Pancreas (tissue), 10 donors: Measurements from ENCODE around the gene DUSP7. TPM values are rescaled to one million over a fixed set of nuclear protein-coding genes. Genes with fewer than 3 reads are reported as not detected.

Source experiments
- ATAC-seq, 4 donors: fragments of 200-7000 bp; cut with Tn5 transposase; one replicate each; pipeline versions ENCODE4 v1.8.0 to v1.9.1; 2020; ENCODE audit warnings: mild to moderate bottlenecking in 4 of 4, moderate library complexity in 4 of 4
- DNase-seq, 6 donors: peaks; one replicate each; pipeline ENCODE4 v3.0.0-alpha.2; 2020
- FAIRE-seq: peaks from 2 replicates; lab custom pipeline; 2012; peaks lifted over from hg19 to GRCh38; lab: Jason Lieb, UNC
- H3K27ac ChIP-seq, 4 donors: fragments of 200-600 bp; sonication (generic); 1 replicate in 3 of 4; 2 replicates in 1 of 4; pipeline versions ENCODE4 v1.5.0 to v1.8.0; 2020
- H3K27me3 ChIP-seq, 4 donors: fragments of 200-600 bp; one replicate each; pipeline ENCODE4 v1.8.0; 2021
- H3K36me3 ChIP-seq, 3 donors: fragments of 200-600 bp; sonication (generic) in 1 of 3; one replicate each; pipeline versions ENCODE4 v1.5.0 to v1.8.0; 2020 to 2021
- H3K4me1 ChIP-seq, 3 donors: fragments of 200-600 bp; one replicate each; pipeline ENCODE4 v1.8.0; 2021
- H3K4me3 ChIP-seq, 4 donors: fragments of 200-600 bp; sonication (generic) in 2 of 4; one replicate each; pipeline versions ENCODE4 v1.5.0 to v1.8.0; 2020 to 2021
- H3K9me3 ChIP-seq, 4 donors: fragments of 200-600 bp; one replicate each; pipeline ENCODE4 v1.8.0; 2021
- WGBS, 2 donors: extraction: QIAGEN DNeasy Blood & Tissue Kit; methylation state at CpG; one replicate each; pipeline ENCODE4 v1.1.7; 2013; 5-methylcytosine and 5-hydroxymethylcytosine counted together
- intact Hi-C, 3 donors: fragments of 100-400 bp; cut with DNase I; formaldehyde crosslinking; loops; one replicate each; pipeline versions ENCODE4 v1.11.1 to v1.14.2; 2022
- polyA plus RNA-seq, 2 donors: library from polyadenylated mRNA; stranded (reverse); fragments of 200-250 nt; gene quantifications; one replicate each; pipeline ENCODE4 v1.2.3, GENCODE V29; 2013
- total RNA-seq, 6 donors: library from RNA; stranded (reverse); fragmentation: NEBNext Ultra II Directional in 4 of 6; extraction: Animal tissue kit (Norgen Biotek cat#: 25700) in 4 of 6; gene quantifications; one replicate each; pipeline versions ENCODE4 v1.2.1 to v1.2.4, GENCODE V29; 2021 to 2023
- TF ChIP-seq, protein P1 (sequence below), 4 donors: fragments of 200-600 bp; sonication (generic) in 3 of 4; IDR thresholded peaks; one replicate each; pipeline versions ENCODE4 v1.5.0 to v1.8.0; 2021; ENCODE audit warnings: antibody characterized with exemption in 4 of 4
- donor health status: healthy with polysubstance abuse.
- donor health status: DM: no; HTN: no; CAD: no; lungs with moderate emphysema.
- donor health status: DM: no; HTN: no; CAD: no.
- donor health status: control.
- donor health status: control.
- donor health status: Bipolar disorder and iron deficiency.
- donor health status: DM: yes; HTN: yes; CAD: no.
- donor health status: DM: no; HTN: no; CAD: no.
- donor health status: DM: no; HTN: no; CAD: no.
- donor health status: DM: yes; HTN: yes; CAD: no.

The DUSP7 gene
- total and polyA plus RNA-seq, 8 donors = 2.6 to 7.6 (median 4.6) TPM

DNA sequence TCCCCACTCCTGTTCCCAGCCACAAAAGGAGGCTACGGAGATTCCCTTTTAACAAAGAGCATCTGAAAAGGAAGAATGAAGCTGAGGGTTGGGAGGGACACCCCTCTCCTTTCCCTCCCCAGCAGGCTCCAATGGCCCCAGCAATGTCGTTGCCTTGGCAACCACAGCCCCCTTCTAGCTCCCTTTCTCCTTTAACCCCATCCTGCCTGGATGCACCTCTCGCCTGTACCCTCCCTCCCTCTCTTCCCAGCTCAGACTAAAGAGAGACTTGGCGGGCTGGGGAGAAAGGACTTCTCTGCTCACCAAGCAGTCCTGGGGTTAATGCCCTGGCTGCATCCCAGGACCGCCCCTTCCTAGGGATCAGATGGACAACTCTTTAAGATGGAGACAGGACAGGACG is 53.6 kb downstream of the DUSP7 start:
- Histone ChIP-seq H3K27ac (no peak overlapping the region), H3K36me3 (no peaks in the 10 kb centered on the region), H3K4me1 (peaks cover 4 to 11% (median 6%) of the 10 kb centered on the region in 3 donors), H3K4me3 (no peak overlapping the region), H3K27me3 (no peaks in the 10 kb centered on the region), H3K9me3 (no peaks in the 10 kb centered on the region)
- WGBS, 2 donors = 65 to 70% methylated on average over 6 of the region's 6 CpGs
- no peak for FAIRE-seq
- intact Hi-C loops = loop anchor here (5.0 kb wide), 2 partner anchors 125 to 140 kb away; no protein-coding TSS in a partner anchor
- DNase-seq = no peak
- TF ChIP-seq, protein P1, sequence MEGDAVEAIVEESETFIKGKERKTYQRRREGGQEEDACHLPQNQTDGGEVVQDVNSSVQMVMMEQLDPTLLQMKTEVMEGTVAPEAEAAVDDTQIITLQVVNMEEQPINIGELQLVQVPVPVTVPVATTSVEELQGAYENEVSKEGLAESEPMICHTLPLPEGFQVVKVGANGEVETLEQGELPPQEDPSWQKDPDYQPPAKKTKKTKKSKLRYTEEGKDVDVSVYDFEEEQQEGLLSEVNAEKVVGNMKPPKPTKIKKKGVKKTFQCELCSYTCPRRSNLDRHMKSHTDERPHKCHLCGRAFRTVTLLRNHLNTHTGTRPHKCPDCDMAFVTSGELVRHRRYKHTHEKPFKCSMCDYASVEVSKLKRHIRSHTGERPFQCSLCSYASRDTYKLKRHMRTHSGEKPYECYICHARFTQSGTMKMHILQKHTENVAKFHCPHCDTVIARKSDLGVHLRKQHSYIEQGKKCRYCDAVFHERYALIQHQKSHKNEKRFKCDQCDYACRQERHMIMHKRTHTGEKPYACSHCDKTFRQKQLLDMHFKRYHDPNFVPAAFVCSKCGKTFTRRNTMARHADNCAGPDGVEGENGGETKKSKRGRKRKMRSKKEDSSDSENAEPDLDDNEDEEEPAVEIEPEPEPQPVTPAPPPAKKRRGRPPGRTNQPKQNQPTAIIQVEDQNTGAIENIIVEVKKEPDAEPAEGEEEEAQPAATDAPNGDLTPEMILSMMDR (IDR thresholded peaks at IDR 0.05) = no peak
- ATAC-seq = no peak

DNA sequence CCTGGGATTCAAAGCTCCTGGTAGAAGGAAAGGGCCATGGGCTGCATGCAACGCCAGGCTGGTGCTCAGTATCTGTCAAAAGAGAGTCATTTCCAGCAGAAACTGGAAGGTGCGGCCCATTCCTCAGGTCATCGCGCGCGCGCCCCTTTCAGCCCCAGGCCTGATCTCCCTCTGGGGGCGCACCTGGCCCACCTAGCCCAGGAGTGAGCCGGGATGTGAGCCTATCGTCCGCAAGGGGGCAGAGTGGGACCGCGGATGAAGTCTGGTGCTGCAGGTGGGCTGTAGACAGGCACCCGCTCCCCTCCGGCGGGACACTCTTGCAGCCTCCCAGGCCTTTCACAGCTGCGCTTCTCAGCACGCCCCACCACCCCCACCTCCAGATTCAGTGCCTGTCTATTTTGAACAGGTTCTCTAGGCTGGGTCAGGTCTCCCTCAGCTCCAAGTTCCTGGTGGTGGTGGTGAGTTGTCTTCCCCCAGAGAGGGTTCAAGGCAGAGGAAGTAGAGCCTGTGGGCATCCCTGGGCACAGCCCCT is 54.9 kb downstream of the DUSP7 start:
- Histone ChIP-seq H3K27ac (no peak overlapping the region), H3K4me1 (peaks cover 4 to 11% (median 6%) of the 10 kb centered on the region in 3 donors), H3K27me3 (no peaks in the 10 kb centered on the region), H3K9me3 (no peaks in the 10 kb centered on the region), H3K36me3 (no peaks in the 10 kb centered on the region), H3K4me3 (no peak overlapping the region)
- intact Hi-C loops = loop anchor here (5.0 kb wide), 2 partner anchors 126 to 141 kb away; no protein-coding TSS in a partner anchor
- 1% methylated on average over 14 to 18 of the region's 18 CpGs for WGBS, 2 donors
- ATAC-seq (peak; percentile 50 to 80 (median 79)), FAIRE-seq (no peak), DNase-seq (peak; percentile 58 to 87 (median 75))
- TF ChIP-seq, protein P1 (IDR thresholded peaks at IDR 0.05) = peak; percentile 79 to 83 (median 81)

DNA sequence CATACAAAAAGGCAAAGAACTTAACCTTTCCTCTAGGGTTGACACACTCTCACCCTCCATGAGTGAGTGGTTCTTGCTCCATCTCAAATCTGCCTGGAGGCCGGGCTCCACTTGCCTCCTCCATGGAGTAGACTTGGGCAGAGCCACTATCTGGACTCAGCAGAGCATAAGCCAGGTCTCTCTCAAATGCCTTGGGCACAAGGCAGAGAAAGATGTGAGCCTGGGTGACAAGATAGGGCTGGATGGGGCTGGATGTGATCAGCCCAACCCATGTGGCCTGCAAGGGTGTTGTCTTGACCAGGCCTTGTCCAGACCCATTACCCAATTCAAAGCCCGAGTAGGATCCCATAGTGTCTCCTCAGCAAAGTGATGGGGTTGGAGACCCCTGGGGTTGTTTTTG is 56.5 kb downstream of the DUSP7 start:
- DNase-seq (no peak), FAIRE-seq (no peak), ATAC-seq (no peak)
- Histone ChIP-seq H3K9me3 (no peaks in the 10 kb centered on the region), H3K4me1 (peaks cover 1 to 2% (median 1%) of the 10 kb centered on the region in 3 donors), H3K4me3 (no peak overlapping the region), H3K27ac (no peak overlapping the region), H3K27me3 (no peaks in the 10 kb centered on the region), H3K36me3 (peaks cover 0 to under 1% (median 0%) of the 10 kb centered on the region in 3 donors)
- TF ChIP-seq, protein P1 (IDR thresholded peaks at IDR 0.05) = no peak
- 56 to 71% methylated on average over 2 of the region's 2 CpGs for WGBS, 2 donors
- intact Hi-C loops = loop anchor here (5.0 kb wide), 2 partner anchors 127 to 142 kb away; no protein-coding TSS in a partner anchor

Other genes starting within 250 kb of the DUSP7 start
- not detected for gene IQCF2, start 195.0 kb downstream of the DUSP7 start, total RNA-seq
- not detected for gene IQCF2, start 195.0 kb downstream of the DUSP7 start, polyA plus RNA-seq
- not detected for gene IQCF5, start 181.0 kb downstream of the DUSP7 start, total RNA-seq
- gene IQCF5, start 181.0 kb downstream of the DUSP7 start, polyA plus RNA-seq = not detected
- not detected for gene IQCF1, start 153.2 kb downstream of the DUSP7 start, total RNA-seq
- gene IQCF1, start 153.2 kb downstream of the DUSP7 start, polyA plus RNA-seq = not detected
- gene RRP9, start 114.7 kb downstream of the DUSP7 start, total RNA-seq = 1 to 10 TPM; 3.8 to 9.0 (median 7.0) TPM
- gene RRP9, start 114.7 kb downstream of the DUSP7 start, polyA plus RNA-seq = 10 to 100 TPM; 13.7 to 13.8 TPM
- 1 to 10 TPM; 2.1 to 5.9 (median 4.2) TPM for gene PARP3, start 114.2 kb downstream of the DUSP7 start, total RNA-seq
- gene PARP3, start 114.2 kb downstream of the DUSP7 start, polyA plus RNA-seq = 1 to 10 TPM; 7.9 to 8.3 TPM
- under 1 TPM in 5 of 6 donors, not detected in 1; 0.08 to 0.09 (median 0.09) TPM for gene GPR62, start 101.2 kb downstream of the DUSP7 start, total RNA-seq
- gene GPR62, start 101.2 kb downstream of the DUSP7 start, polyA plus RNA-seq = under 1 TPM in 1 of 2 donors, not detected in 1; 0.26 TPM
- gene PCBP4, start 89.1 kb downstream of the DUSP7 start, total RNA-seq = 10 to 100 TPM; 10.7 to 19.8 (median 14.5) TPM
- gene PCBP4, start 89.1 kb downstream of the DUSP7 start, polyA plus RNA-seq = 10 to 100 TPM; 43.3 to 55.2 TPM
- gene ABHD14B, start 82.5 kb downstream of the DUSP7 start, total RNA-seq = 10 to 100 TPM; 26.6 to 37.9 (median 31.8) TPM
- gene ABHD14B, start 82.5 kb downstream of the DUSP7 start, polyA plus RNA-seq = 10 to 100 TPM; 42.7 to 50.1 TPM
- gene ABHD14A, start 81.5 kb downstream of the DUSP7 start, total RNA-seq = 10 to 100 TPM in 2 of 6 donors, 1 to 10 TPM in 4; 5.9 to 11.2 (median 9.0) TPM
- 10 to 100 TPM; 30.5 to 36.3 TPM for gene ABHD14A, start 81.5 kb downstream of the DUSP7 start, polyA plus RNA-seq
- gene ACY1, start 73.0 kb downstream of the DUSP7 start, total RNA-seq = 10 to 100 TPM in 4 of 6 donors, 1 to 10 TPM in 2; 5.7 to 16.8 (median 14.2) TPM
- 10 to 100 TPM; 15.8 to 21.5 TPM for gene ACY1, start 73.0 kb downstream of the DUSP7 start, polyA plus RNA-seq
- gene RPL29, start 60.7 kb downstream of the DUSP7 start, total RNA-seq = 1,000 to 10,000 TPM in 2 of 6 donors, 100 to 1,000 TPM in 4; 643 to 1,285 (median 890) TPM
- gene RPL29, start 60.7 kb downstream of the DUSP7 start, polyA plus RNA-seq = 1,000 to 10,000 TPM; 1,152 to 1,829 TPM
- gene POC1A, start 97.9 kb upstream of the DUSP7 start, total RNA-seq = 1 to 10 TPM in 1 of 6 donors, under 1 TPM in 5; 0.37 to 1.1 (median 0.71) TPM
- under 1 TPM; 0.46 to 0.80 TPM for gene POC1A, start 97.9 kb upstream of the DUSP7 start, polyA plus RNA-seq
- gene ALAS1, start 141.6 kb upstream of the DUSP7 start, total RNA-seq = 10 to 100 TPM; 10.1 to 21.7 (median 12.9) TPM
- 10 to 100 TPM in 1 of 2 donors, 1 to 10 TPM in 1; 8.4 to 20.2 TPM for gene ALAS1, start 141.6 kb upstream of the DUSP7 start, polyA plus RNA-seq
- gene TLR9, start 169.1 kb upstream of the DUSP7 start, total RNA-seq = under 1 TPM in 4 of 6 donors, not detected in 2; 0.03 to 0.47 (median 0.04) TPM
- gene TLR9, start 169.1 kb upstream of the DUSP7 start, polyA plus RNA-seq = under 1 TPM; 0.05 to 0.27 TPM
- gene TWF2, start 182.6 kb upstream of the DUSP7 start, total RNA-seq = 10 to 100 TPM in 4 of 6 donors, 1 to 10 TPM in 2; 8.9 to 26.8 (median 11.3) TPM
- gene TWF2, start 182.6 kb upstream of the DUSP7 start, polyA plus RNA-seq = 10 to 100 TPM; 12.9 to 15.9 TPM
- 10 to 100 TPM in 1 of 6 donors, 1 to 10 TPM in 5; 4.0 to 15.2 (median 6.7) TPM for gene PPM1M, start 189.2 kb upstream of the DUSP7 start, total RNA-seq
- 10 to 100 TPM in 1 of 2 donors, 1 to 10 TPM in 1; 9.2 to 11.8 TPM for gene PPM1M, start 189.2 kb upstream of the DUSP7 start, polyA plus RNA-seq
- 10 to 100 TPM; 15.1 to 32.1 (median 19.6) TPM for gene WDR82, start 222.1 kb upstream of the DUSP7 start, total RNA-seq
- gene WDR82, start 222.1 kb upstream of the DUSP7 start, polyA plus RNA-seq = 10 to 100 TPM in 1 of 2 donors, 1 to 10 TPM in 1; 9.0 to 18.5 TPM
- gene GLYCTK, start 231.3 kb upstream of the DUSP7 start, total RNA-seq = 10 to 100 TPM in 1 of 6 donors, 1 to 10 TPM in 5; 4.1 to 11.6 (median 6.8) TPM
- gene GLYCTK, start 231.3 kb upstream of the DUSP7 start, polyA plus RNA-seq = 10 to 100 TPM; 13.8 to 19.3 TPM